Mucosa of rectum (tissue), 2 donors: ENCODE measurements around the gene DGKI.

Source experiments
- H3K27ac ChIP-seq, 2 donors: one replicate each; pipeline ENCODE4 v1.7.0; 2013; ENCODE audit warnings: inconsistent platforms in 2 of 2, low read depth in 2 of 2, low read length in 2 of 2
- H3K27me3 ChIP-seq, 2 donors: one replicate each; pipeline ENCODE4 v1.7.0; 2013; ENCODE audit warnings: low read length in 2 of 2; ENCODE audit not compliant: control insufficient read depth in 2 of 2, insufficient read depth in 2 of 2
- H3K36me3 ChIP-seq, 2 donors: one replicate each; pipeline ENCODE4 v1.7.0; 2013; ENCODE audit warnings: low read length in 2 of 2; ENCODE audit not compliant: control insufficient read depth in 2 of 2, insufficient read depth in 2 of 2
- H3K4me1 ChIP-seq, 2 donors: one replicate each; pipeline ENCODE4 v1.7.0; 2013; ENCODE audit warnings: low read length in 2 of 2, mild to moderate bottlenecking in 1 of 2; ENCODE audit not compliant: control insufficient read depth in 2 of 2, insufficient read depth in 2 of 2
- H3K4me3 ChIP-seq, 2 donors: one replicate each; pipeline ENCODE4 v1.7.0; 2013; ENCODE audit warnings: low read length in 2 of 2
- H3K9ac ChIP-seq, 2 donors: one replicate each; pipeline ENCODE4 v1.7.0; 2013; ENCODE audit warnings: low read length in 2 of 2, low read depth in 1 of 2, mild to moderate bottlenecking in 1 of 2
- H3K9me3 ChIP-seq, 2 donors: one replicate each; pipeline ENCODE4 v1.7.0; 2013; ENCODE audit warnings: low read length in 2 of 2; ENCODE audit not compliant: control insufficient read depth in 2 of 2
- donor health status: healthy.
- donor health status: Normal muscosa, but diverticular disease.

The DGKI gene

DNA sequence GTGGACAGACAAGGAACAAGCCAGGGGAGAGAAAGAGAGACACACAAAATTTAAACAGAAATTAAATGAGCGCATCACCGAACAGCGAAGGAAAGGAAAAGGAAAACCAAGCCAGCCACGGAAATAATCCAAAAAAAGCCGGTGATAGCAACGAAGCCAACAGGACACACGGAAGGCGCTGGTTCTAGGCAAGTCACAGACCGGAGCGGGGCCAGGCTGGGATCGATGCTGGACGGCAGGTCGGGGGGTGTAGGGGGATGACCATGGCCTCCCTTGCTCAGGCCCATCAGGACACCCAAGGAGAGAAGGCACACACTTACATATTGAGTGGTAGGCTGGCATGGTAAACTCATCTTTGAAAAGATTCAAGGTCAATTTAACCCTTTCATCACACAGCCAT, 300.8 kb downstream of the DGKI start:
- H3K27me3 ChIP-seq, result no peaks in the 10 kb centered on the region
- H3K36me3 ChIP-seq, result no peaks in the 10 kb centered on the region
- no peaks in the 10 kb centered on the region for H3K9me3 ChIP-seq
- no peaks in the 10 kb centered on the region for H3K4me1 ChIP-seq
- no peak overlapping the region for H3K9ac ChIP-seq
- H3K4me3 ChIP-seq, result no peak overlapping the region
- no peak overlapping the region for H3K27ac ChIP-seq

- Histone ChIP-seq H3K9ac (no peak overlapping the region), H3K36me3 (no peaks in the 10 kb centered on the region), H3K4me1 (no peaks in the 10 kb centered on the region), H3K9me3 (no peaks in the 10 kb centered on the region), H3K27me3 (no peaks in the 10 kb centered on the region), H3K4me3 (no peak overlapping the region), H3K27ac (no peak overlapping the region)
Observed at GRCh38 chr7:137545059-137545716, 301.6 kb downstream of the DGKI start.

- no peaks in the 10 kb centered on the region for H3K36me3 ChIP-seq
- H3K9ac ChIP-seq, result no peak overlapping the region
- no peak overlapping the region for H3K27ac ChIP-seq
- no peak overlapping the region for H3K4me3 ChIP-seq
- no peaks in the 10 kb centered on the region for H3K9me3 ChIP-seq
- H3K4me1 ChIP-seq, result no peaks in the 10 kb centered on the region
- H3K27me3 ChIP-seq, result no peaks in the 10 kb centered on the region
Observed at GRCh38 chr7:137544453-137545058, 302.2 kb downstream of the DGKI start.

DNA sequence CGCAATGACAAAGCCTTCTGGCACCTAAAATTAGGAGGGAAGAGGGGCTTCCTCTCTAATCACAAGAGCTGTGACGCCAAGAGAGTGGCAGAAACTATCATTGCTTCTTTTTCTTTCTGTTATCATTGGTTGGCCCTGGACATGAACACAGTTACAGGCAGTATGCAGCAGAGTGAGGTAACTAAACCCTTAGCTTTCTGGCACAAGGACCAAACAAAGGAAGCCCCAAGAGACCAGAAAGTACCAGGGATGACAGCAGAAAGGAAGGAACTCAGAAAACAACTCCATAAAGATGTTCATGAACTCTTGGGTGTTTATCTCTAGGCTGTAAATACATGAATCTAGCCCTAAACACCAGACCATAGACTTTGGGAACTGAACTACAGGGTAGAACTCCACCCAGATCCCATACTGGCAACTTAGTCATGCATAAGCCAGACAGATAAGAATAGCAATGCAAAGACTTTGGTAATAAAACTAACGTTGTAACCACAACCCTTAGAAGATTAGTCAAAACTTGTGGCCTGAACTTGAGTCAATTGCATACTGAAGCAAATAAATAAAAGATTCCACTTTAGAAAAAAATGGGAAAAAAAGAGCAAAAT, 307.6 kb downstream of the DGKI start:
- Histone ChIP-seq H3K4me3 (no peak overlapping the region), H3K9me3 (no peaks in the 10 kb centered on the region), H3K4me1 (no peaks in the 10 kb centered on the region), H3K27ac (no peak overlapping the region), H3K27me3 (no peaks in the 10 kb centered on the region), H3K36me3 (no peaks in the 10 kb centered on the region), H3K9ac (no peak overlapping the region)

DNA sequence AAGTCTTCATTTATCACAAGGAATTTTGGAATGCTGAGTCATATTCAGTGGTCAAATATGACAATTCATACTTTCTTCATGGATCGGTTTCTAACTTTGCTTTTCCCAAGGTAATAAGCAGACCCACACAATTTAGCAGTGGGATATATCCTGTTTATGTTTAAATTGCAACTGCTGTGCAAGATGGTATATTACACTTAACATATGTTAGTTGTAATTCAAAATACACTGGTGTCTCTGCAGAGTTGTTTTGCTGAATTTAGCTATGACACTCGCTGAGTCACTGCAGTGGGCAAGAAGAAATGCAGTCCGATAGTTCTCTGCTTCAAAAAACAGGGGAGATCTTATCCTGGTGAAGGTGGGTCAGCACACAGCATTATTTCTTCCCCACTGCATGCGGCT, 308.4 kb downstream of the DGKI start:
- H3K9ac ChIP-seq, result no peak overlapping the region
- H3K27ac ChIP-seq, result no peak overlapping the region
- no peaks in the 10 kb centered on the region for H3K9me3 ChIP-seq
- no peaks in the 10 kb centered on the region for H3K27me3 ChIP-seq
- H3K36me3 ChIP-seq, result no peaks in the 10 kb centered on the region
- H3K4me3 ChIP-seq, result no peak overlapping the region
- H3K4me1 ChIP-seq, result no peaks in the 10 kb centered on the region

DNA sequence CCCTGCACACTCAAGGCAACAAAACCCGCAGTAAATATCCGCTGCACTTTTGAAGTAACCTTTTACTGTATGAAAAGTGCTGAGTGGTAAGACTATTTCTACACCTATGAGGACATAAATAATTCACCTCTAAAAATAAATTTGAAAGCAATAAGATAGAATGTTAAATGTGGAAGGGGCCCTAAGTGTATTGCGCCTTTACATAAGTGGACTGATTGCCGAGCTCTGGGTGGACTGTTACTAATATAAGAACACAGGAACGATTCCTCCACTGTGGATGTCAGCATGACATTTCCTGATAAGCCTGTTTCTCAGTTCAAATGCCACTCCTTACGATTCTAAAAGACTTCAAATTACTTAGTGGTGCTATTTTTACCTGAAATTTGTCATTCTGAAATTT, 311.2 kb downstream of the DGKI start:
- H3K27me3 ChIP-seq, result no peaks in the 10 kb centered on the region
- no peaks in the 10 kb centered on the region for H3K9me3 ChIP-seq
- H3K27ac ChIP-seq, result no peak overlapping the region
- H3K9ac ChIP-seq, result no peak overlapping the region
- no peaks in the 10 kb centered on the region for H3K36me3 ChIP-seq
- no peaks in the 10 kb centered on the region for H3K4me1 ChIP-seq
- H3K4me3 ChIP-seq, result no peak overlapping the region

DNA sequence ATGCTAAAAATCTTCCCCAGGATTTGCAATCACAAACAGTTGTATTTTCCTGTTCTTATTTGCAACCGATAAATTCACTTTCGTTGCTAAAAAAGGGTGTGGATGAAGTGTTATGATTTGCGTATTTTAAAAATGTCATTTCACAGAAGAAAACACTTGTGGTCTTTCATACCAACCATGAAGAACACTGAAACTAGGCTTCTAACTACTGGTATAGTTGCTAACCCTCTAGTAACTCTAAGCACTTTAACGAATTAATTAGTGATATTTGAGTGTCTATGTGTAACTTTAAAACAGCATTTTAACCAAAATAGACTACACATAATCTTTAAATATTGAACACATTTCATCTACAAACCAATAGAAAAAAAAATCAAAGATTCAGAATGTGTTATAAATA, 315.1 kb downstream of the DGKI start:
- no peaks in the 10 kb centered on the region for H3K27me3 ChIP-seq
- no peak overlapping the region for H3K9ac ChIP-seq
- no peaks in the 10 kb centered on the region for H3K36me3 ChIP-seq
- H3K4me1 ChIP-seq, result no peaks in the 10 kb centered on the region
- no peak overlapping the region for H3K27ac ChIP-seq
- H3K9me3 ChIP-seq, result no peaks in the 10 kb centered on the region
- no peak overlapping the region for H3K4me3 ChIP-seq

DNA sequence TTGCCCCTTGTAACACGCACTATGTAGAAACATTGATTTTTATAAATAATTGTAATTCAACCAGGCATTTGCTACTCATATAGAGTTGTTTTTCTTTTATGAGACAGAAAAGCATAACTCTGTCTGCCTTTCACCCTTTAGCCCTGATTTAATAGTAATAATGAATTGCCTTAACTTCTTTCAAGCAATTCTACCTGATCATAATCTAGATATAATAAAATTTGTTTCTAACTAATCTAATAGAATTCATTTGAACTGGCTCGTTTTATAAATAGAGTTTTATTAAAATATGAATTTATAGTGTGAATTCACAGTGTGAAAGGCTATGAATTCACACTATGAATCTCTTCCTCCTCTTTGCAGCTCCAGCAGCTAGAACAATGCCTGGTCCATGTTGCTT, 319.1 kb downstream of the DGKI start:
- H3K9me3 ChIP-seq, result no peaks in the 10 kb centered on the region
- no peak overlapping the region for H3K9ac ChIP-seq
- H3K4me3 ChIP-seq, result no peak overlapping the region
- no peaks in the 10 kb centered on the region for H3K27me3 ChIP-seq
- H3K36me3 ChIP-seq, result no peaks in the 10 kb centered on the region
- H3K4me1 ChIP-seq, result no peaks in the 10 kb centered on the region
- H3K27ac ChIP-seq, result no peak overlapping the region

DNA sequence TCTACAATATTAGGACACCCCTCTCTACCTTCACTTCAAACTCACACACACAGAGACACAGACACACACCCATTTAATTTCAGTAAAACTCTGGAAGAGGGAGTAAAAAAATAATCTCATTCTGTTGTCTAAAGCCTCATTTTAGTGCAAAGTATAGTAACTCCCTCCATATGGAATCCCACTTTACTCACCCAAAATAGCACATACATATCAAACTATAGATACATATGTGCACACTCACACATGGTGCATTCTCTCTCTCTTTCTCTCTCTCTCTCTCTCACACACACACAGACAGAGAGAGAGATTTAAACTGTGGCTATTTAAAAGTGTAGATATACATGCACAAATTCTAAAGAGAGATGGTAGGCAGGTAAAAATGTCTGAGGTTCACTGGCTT, 323.6 kb downstream of the DGKI start:
- H3K4me1 ChIP-seq, result no peaks in the 10 kb centered on the region
- no peak overlapping the region for H3K9ac ChIP-seq
- no peak overlapping the region for H3K4me3 ChIP-seq

DNA sequence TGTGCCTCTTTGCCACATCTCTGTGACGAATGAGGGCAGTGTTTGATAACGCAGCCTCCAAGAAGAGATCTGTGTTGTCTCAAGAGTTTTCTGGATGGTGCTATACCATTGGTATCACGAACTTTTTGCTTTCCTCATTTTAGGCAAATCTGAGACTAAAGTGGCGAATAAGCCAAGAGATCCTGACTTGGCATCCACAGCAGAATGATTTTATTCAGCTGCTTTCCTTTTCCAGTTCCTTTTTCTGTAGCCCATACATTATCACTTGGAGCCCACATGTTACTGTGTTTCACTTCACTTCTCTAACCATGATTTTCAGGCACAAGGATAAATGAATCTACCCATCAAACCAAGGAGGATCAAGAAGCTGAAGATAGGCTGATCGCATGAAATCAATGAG, 325.3 kb downstream of the DGKI start:
- Histone ChIP-seq H3K9me3 (no peaks in the 10 kb centered on the region), H3K4me1 (no peaks in the 10 kb centered on the region), H3K27ac (no peak overlapping the region), H3K4me3 (no peak overlapping the region), H3K36me3 (no peaks in the 10 kb centered on the region), H3K9ac (no peak overlapping the region), H3K27me3 (no peaks in the 10 kb centered on the region)

More for the DNA sequence above, 323.6 kb downstream of the DGKI start:
- Histone ChIP-seq H3K36me3 (no peaks in the 10 kb centered on the region), H3K27me3 (no peaks in the 10 kb centered on the region), H3K9me3 (no peaks in the 10 kb centered on the region), H3K27ac (no peak overlapping the region)
